Stimulated activated CD8-positive, alpha-beta memory T cell treated with anti-CD3 and anti-CD28 coated beads, Interleukin-4, amount 100 ng/mL, for 4 hours (primary cell): ENCODE measurements around the gene ITK.
A peak's percentile ranks its signal among the peaks of the same experiment; 100 is the strongest.
"Not testable (repeated sequence)": the region's sequence is repeated elsewhere in the genome, so short reads cannot be mapped to it uniquely, and the experiment has no call there.

Experiments
- DNase-seq, 2 donors: peaks; one replicate each; pipeline ENCODE4 v3.0.0-alpha.2; 2020; ENCODE audit warnings: low read depth in 2 of 2, low spot score in 1 of 2

ITK gene

DNA sequence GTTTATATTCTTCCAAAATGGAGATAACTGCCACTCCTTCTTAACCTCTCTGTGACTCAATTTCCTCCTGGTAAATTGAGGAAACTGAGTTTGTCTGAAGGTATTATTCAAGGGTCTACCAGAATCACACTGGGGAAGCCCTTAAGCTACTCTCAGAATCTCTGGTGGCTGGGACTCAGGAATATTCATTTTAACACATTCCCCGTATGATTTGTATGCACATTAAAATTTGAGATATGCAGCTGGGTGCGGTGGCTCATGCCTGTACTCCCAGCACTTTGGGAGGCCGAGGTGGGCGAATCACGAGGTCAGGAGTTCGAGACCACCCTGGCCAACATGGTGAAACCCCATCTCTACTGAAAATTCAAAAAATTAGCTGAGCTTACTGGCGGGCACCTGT lies 64.1 kb downstream of the ITK start:
- DNase-seq: not testable (repeated sequence)

DNA sequence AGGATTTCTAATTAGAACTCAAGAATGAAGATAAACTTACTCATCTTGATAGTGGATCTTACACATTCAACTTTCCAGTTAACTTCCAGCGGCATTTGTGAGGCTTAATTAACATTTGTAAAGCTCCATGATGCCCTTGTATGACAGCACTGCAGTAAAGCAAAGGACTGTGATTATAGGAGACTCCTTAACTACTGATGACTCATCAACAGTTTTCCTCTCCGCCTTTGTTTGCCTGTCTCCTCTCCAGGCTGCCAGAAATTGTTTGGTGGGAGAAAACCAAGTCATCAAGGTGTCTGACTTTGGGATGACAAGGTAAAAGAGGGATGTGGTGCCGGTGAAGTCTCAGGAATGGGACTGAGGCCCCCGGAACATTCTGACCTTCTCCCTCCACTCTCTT lies 64.8 kb downstream of the ITK start:
- DNase-seq: no peak

DNA sequence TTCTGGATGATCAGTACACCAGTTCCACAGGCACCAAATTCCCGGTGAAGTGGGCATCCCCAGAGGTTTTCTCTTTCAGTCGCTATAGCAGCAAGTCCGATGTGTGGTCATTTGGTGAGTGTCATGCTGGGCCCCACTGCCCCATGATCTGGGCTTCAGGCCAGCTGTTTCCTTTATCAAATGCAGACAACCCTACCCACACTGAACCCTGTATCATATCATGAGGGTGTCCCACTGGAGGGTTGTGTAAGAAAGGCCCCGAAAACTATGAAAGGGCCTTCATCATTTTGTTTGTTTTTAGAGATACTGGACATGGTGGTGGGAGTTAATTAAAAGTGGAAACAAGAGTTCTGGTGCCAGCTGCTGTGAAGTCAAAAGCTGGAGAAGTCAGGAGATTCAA lies 65.2 kb downstream of the ITK start:
- no peak for DNase-seq

DNA sequence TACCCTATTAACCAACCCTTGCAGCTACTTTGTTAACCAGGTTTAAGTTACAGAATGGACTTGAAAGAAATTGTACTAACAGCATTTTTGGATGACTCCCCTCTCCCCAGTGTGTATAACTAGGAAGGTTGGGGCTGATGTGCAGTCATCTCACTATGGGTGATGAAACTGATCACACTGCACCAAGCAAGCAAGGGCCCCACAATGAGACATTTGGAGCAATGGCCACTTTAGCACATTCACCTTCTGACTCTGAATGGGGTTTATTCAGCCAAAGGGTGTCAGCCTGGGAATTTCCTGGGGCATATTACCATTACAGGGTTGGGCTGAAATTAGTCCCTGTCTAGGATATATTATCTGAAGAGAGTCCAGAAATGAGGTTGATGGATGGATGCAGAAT lies 66.6 kb downstream of the ITK start:
- DNase-seq: no peak

DNA sequence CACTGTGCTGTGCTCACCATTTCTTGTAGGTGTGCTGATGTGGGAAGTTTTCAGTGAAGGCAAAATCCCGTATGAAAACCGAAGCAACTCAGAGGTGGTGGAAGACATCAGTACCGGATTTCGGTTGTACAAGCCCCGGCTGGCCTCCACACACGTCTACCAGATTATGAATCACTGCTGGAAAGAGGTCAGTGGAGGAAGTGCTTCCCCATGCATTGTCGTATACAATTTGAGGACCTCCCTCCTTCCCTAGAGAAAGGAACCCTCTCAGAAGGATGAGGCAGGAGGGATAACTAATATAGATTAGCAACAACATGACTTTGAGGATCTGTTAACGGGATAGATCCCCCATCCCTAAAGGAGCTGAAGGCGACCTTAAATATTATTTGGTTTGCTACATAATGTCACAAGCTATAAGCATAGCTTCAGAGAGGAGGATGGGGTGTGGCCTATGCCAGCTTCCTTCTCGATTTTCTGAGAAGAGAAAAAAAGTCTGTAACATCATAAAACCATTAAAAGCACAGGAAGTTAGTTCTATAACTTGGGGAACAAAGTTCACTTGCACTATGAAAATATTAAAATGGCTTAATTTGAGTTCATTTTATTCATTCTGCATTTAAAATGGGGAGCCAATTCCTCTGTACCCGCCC lies 68.3 kb downstream of the ITK start:
- DNase-seq: no peak

DNA sequence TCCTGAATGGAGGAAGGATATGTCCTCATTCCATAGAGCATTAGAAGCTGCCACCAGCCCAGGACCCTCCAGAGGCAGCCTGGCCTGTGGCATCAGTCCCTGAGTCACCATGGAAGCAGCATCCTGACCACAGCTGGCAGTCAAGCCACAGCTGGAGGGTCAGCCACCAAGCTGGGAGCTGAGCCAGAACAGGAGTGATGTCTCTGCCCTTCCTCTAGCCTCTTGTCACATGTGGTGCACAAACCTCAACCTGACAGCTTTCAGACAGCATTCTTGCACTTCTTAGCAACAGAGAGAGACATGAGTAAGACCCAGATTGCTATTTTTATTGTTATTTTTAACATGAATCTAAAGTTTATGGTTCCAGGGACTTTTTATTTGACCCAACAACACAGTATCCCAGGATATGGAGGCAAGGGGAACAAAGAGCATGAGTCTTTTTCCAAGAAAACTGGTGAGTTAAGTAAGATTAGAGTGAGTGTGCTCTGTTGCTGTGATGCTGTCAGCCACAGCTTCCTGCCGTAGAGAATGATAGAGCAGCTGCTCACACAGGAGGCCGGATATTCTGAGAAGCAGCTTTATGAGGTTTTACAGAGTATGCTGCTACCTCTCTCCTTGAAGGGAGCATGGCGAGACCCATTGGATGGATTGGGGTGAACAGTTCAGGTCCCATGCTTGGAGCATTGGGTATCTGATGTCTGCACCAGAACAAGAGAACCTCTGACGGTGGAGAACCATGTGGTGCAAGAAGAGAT lies 72.2 kb downstream of the ITK start:
- no peak for DNase-seq

DNA sequence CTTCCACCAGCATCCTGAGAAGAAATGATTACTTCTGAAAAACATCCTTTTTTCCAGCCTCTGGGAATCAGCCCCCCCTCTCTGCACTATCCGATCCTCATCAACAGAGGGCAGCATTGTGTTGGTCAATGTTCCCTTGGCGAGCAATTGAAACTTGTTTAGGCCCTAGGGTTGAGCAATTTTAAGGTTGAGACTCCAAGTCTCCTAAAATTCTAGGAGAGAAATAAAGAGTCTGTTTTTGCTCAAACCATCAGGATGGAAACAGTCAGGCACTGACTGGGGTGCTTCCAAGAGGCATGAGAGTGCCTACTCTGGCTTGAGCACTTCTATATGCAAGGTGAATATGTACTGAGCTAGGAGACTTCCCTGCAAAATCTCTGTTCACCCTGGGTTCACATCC lies 72.9 kb downstream of the ITK start:
- DNase-seq: no peak

DNA sequence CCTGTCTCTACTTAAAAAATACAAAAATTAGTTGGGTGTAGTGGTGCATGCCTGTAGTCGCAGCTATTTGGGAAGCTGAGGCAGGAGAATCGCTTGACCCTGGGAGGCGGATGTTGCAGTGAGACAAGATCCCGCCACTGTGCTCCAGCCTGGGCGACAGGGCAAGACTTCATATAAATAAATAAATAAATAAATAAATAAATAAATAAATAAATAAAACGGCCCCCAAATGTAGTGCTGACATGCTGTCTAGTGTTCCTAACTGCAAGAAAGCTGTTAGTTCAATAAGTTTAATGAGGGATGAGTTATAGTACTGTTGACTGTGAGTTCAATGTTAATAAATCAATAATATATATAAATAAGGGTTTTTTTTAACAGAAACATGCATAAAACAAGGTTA lies 77.8 kb downstream of the ITK start:
- no peak for DNase-seq

DNA sequence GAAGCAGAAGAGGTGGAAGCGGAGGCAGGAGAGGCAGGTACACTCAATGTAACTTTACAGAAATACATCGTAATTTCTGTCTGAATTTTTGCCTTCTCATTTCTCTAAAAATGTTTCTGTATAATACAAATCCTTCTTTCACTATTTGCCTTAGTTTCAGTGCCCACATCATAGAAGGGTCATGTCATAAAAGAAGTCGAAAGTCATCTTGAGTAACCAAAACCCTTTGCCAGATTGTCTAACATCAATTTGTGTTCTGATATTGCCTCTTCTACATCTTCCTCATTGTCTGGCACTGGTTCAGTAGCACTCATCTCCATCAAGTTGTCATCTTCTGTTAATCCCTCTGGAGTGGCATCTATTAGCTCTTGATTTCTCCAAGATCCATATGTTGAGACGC lies 79.1 kb downstream of the ITK start:
- no peak for DNase-seq

DNA sequence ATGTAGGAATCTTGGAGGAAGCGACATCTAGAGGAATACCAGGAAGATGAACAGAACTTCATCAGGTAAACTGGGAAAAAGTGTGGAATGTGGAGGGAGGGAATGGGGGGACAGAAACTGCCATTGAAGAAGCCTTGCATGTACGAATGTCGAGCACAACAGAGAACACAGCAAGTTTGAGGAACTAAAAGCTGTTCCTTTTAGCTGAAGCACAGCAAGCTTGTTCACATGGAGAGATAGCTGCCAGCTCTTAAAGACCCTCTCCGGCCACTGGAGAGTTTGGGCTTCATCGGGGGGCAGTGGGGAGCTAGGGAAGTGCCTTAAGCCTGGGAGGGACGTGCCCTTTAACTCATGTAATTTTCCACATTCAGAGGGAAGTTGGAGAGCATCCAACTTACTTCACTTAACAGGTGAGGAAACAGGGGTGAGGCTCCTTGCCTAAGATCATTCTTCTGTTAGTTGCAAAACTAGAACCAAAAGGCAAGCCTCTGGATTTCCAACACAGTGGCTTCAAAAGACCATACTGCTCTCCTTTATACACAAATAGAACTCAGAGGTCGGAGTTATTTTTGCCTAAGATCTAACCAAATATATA lies 83.0 kb downstream of the ITK start:
- no peak for DNase-seq

DNA sequence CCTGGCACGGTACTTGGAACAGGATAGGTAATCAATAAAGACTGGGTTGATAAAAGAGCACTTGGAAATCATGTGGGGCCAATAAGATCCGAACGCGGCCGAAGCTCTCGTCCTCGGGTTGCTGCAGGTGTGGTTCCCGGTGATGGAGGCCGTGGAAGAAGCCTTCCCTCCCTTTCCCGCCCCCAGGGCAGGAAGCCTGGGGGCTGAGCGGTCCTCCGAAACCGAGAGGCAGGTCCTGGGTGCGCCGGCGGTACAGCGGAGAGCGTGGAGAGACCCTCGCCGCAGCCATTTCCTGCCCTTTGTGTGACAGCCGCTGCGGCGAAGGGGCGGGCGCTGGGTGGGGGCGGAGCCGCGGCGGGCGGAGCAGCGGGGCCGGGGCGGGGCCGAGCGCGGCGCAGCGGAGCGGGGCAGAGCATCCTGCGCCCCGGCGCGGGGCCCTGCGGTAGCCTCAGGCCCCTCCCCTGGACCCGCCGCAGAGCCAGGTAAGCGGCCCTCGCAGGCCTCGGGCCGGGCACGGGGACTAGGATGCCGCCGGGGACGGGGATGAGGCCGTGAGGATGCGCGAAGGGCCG lies 85.2 kb downstream of the ITK start, which contains the start of gene CYFIP2:
TSS of gene CYFIP2 (plus strand) at position 410 of the 572 bp plus-strand sequence. CDS start 19,239 bp downstream, outside the sequence.
- peak; percentile 57 to 68 for DNase-seq

DNA sequence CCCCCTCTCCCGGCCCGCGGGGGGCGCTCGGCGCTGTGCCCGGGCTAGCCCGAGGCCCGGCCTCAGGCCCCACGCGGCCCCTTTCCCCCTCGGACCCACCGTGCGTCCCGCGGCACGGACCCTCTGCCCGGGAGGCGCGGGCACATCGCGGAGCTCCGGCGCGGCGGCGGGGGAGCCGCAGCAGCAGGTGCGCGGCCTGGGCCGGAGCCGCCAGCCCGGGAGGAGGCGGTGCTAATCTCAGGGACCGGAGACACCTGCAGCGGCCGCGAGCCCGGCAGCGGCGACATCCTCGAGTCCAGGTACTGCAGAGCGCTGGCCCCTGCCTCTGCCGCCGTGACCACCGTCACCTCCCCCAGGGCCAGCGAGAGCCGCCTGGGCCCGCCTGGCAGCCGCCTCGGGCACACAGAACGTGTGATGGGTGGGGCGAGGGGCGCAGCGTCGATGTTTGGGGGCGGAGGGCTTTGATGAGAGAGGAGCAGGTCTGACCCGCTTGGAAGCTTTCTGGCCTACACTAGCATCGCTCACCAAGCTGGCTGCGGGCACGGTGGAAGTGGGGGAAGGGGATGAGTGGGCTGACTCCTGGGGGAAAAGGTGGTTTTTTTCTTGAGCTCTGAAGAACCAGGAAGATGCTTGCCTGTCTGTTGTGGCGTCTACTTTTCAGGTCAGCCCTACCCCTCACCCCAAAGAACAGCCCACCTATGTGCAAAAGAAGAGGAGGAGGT lies 85.8 kb downstream of the ITK start:
- no peak for DNase-seq

DNA sequence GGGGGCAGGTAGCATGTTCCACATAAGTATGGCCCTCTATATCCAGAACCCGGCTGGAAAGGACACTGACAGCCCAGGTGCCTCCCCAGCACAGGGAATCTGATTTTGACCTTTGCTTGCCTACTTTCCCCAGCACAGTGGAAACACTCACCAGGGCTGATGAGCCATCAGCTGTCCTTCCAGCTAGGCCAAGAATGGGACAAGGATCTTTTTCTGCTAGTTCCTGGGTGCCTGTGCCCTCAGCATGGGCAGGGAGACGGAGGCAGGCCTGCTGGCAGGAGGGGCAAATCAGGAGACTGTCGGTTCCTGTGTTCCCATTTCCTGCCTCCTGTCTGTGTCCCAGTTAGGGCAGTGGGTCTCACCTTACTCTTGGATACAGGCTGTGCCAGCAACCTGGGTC lies 86.4 kb downstream of the ITK start:
- no peak for DNase-seq

DNA sequence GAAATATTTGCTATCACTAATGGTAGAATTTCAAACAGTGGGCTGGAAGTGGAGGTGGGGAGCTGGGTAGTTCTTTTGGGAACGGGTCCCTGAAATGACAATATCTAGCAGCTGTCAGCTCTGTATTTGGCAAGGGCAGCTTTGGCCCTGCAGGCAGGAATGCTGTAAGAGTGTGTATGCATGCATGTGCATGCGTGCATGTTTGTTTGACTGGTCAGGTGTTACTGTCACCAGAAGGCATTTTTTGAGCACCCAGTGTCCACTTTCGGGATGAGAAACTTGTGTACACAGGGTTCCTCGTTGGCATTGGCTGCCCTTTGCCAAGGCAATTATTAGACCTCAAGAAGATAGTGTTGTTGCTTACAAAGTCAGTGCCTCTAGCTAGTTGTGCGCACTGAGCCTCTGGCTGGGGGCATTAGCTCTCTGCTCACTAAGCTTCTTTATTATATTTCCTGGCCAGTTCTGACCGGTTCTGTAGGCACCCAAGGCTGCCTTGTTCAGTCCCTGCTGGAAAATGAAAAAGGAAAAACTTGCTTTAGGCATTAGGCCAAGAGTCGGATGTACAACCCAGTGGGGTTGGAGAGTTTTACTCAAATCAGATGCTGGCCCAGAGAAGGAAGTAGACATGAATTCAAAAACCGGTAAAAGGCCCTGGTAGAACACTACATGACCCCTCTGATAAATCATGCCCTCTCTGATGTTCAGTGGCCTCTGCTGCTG lies 87.3 kb downstream of the ITK start:
- DNase-seq: no peak

DNA sequence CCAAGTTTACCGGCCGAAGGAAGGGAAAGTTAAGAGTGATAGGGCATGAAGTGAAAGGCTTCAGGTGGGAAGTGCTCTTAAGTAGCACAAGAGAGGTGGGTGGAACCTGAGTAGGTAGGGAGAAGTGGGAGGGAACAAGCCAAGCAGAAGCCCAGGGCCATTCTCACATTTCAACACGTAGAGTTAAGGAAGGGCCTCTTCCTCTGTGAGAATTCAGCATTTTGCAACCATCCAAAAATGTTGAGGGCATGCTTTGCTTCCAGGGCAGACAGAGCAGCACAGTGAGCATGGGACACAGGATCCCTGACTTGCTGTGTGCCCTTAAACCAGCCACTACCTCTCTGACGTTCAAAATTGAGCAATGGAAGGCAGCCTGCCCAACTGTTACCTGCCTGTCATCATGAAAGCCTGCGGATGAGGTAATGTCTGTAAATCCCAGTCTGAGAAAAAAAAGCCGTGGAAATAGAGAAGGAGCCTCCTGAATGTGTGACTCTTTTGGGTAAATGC lies 88.6 kb downstream of the ITK start:
- no peak for DNase-seq

DNA sequence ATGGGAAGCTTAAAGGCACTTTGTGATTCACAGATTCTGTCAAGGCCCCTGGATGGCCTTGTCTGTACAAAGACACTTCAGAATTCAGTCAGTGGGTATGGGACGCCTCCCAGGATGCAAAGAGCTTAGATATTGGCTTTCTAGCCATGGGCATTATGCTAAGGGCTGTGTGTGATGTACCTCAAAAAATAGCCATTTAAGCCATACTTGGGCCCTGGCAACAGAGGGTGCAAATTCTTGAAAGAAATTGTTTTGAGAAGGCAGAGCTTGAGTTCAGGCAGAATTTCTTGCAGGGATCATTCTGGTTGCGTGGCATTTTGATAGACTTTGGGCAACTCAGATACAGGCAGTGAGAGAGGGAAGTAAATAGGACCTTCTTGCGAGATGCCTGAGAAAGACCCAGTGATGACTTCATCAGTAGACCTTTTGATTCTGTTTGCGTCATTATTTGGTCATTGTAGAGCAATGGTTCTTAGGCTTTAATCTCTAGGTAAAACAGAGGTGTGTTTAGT lies 89.2 kb downstream of the ITK start:
- DNase-seq: no peak

DNA sequence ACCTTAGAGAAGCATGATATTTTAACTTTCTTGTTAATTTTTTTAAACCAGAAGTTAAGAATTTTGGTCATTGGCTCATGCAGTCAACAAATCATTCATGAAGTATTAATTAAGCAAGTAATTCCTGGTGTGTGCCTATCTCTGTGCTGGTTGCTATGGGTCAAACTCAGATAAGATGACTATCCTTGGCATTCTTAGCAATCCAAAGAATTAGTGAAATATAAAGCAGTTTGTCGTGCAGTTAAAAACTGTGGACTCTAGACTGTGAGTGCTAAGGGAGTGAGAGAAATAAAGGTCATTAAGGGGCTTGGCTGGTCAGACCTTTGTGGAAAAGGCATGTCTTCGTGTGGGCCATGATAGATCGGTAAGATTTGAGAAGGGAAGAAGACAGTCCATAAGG lies 90.1 kb downstream of the ITK start:
- no peak for DNase-seq

DNA sequence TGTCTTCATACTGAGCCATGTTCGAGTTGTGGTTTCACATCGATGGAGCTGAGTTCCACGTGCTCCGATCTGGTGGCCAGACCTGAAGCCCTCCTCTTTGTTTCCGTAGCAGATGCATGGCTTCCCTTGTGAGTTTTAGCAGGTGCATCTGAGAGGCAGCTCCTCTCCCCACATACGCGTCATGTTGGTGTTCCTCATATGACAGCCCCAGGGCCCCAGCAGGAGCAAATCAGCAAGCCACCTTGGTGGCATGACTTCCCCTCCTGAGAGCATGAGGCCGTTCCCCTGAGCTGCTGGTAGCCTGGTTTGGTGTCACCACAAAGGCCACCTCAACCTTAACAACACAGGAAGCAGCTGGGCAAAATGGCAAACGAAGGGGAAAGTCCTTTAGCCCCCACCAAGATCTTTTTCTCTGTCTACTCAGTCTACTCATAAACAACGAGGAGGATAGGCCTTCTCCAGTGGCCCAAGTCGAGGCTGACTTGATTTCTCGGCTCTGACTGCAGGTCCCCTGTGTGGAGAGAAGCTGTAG lies 91.2 kb downstream of the ITK start:
- peak; percentile 57 to 70 for DNase-seq

DNA sequence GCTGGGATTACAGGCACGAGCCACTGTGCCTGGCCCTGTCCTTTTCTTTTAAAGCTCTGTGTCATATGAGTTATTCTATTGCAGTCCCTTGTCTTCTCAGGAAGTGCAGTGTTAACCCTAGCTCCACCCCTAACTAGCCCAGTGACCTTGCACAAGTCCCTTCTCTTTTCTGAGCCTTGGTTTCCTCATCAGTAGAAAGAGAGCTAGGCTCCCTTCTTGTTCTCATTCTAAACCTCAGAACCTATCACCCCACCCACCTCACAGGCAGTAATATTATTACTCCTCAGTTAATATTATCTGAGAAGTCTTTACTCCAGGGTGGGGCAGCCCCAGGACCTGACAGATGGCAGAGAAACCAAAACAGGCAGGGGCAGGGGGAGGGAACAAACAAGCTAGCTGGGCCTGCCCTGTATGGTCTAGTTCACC lies 92.5 kb downstream of the ITK start:
- DNase-seq: no peak

DNA sequence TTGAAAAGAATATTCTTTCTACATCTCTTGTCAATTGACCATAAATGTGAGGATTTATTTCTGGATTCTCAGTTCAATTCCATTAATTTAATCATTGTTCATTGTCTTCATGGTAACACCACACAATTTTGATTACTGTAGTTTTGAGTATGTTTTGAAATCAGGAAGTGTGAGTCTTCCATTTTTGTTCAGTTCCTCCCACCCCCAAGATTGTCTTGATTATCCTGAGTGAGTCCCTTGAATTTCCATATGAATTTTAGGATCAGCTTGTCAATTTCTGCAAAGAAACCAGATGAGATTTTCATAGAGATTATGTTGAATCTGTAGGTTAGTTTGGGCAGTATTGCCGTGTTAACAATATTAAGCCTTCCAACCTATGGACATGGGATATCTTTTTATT lies 94.8 kb downstream of the ITK start:
- DNase-seq: no peak
